T-helper 1 cell treated with Interleukin-12 subunit alpha and Interleukin-12 subunit beta and Interleukin-4 antibody, amounts not matched to agents 30 μg/mL and 1 μg/mL, for 36 hours (primary cell): ENCODE results near the gene HSDL1.

Source experiments
- H3K27ac Mint-ChIP-seq: one replicate; pipeline ENCODE4 v1.8.0; 2021; ENCODE audit warnings: mild to moderate bottlenecking, mixed read lengths
- H3K27me3 Mint-ChIP-seq: one replicate; pipeline ENCODE4 v1.8.0; 2021; ENCODE audit warnings: low read depth, mixed read lengths
- H3K36me3 Mint-ChIP-seq: one replicate; pipeline ENCODE4 v1.8.0; 2021; ENCODE audit warnings: low read depth, mixed read lengths
- H3K4me1 Mint-ChIP-seq: one replicate; pipeline ENCODE4 v1.8.0; 2021; ENCODE audit warnings: low read depth, mixed read lengths
- H3K4me3 Mint-ChIP-seq: one replicate; pipeline ENCODE4 v1.8.0; 2021; ENCODE audit warnings: mild to moderate bottlenecking, moderate library complexity, mixed read lengths
- H3K9me3 Mint-ChIP-seq: one replicate; pipeline ENCODE4 v1.8.0; 2021; ENCODE audit warnings: mixed read lengths

HSDL1 gene

GRCh38 chr16:84079664-84080063, 65.3 kb downstream of the HSDL1 start:
- Mint-ChIP-seq H3K4me3 (no peak overlapping the region), H3K36me3 (peaks cover 29% of the 10 kb centered on the region), H3K9me3 (no peaks in the 10 kb centered on the region), H3K4me1 (peaks cover 5% of the 10 kb centered on the region), H3K27me3 (no peaks in the 10 kb centered on the region), H3K27ac (no peak overlapping the region)

GRCh38 chr16:84075376-84075775, 69.6 kb downstream of the HSDL1 start:
- Mint-ChIP-seq H3K4me1 (peaks cover 4% of the 10 kb centered on the region), H3K27me3 (no peaks in the 10 kb centered on the region), H3K27ac (no peak overlapping the region), H3K9me3 (no peaks in the 10 kb centered on the region), H3K4me3 (no peak overlapping the region), H3K36me3 (peaks cover 29% of the 10 kb centered on the region)

DNA sequence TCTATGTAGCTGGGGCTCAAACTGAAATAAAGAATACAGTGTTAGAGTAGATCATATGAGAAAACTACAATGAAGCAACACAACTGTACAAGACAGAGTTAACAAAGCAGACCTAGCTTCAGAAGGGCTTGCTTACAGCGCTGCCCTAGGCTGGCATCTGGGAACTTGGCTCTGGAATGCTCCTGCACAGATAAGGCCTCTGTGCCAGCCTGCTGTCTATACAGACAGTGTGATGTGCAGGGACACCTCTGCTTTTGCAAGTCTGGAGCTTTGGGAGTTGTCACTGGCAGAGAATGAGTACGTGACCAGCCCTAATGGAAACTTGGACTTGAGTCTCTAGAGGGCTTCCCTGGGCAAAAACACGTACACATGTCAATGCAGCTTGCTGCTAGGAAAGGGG, 70.3 kb downstream of the HSDL1 start:
- Mint-ChIP-seq H3K36me3 (peaks cover 24% of the 10 kb centered on the region), H3K9me3 (no peaks in the 10 kb centered on the region)

More for the DNA sequence above, 70.3 kb downstream of the HSDL1 start:
- Mint-ChIP-seq H3K27me3 (no peaks in the 10 kb centered on the region), H3K4me3 (no peak overlapping the region), H3K27ac (no peak overlapping the region), H3K4me1 (no peaks in the 10 kb centered on the region)
